ENCODE data around the gene CPEB2.
"Not testable (repeated sequence)": the region's sequence is repeated elsewhere in the genome, so short reads cannot be mapped to it uniquely, and the experiment has no call there.

The CPEB2 gene

DNA sequence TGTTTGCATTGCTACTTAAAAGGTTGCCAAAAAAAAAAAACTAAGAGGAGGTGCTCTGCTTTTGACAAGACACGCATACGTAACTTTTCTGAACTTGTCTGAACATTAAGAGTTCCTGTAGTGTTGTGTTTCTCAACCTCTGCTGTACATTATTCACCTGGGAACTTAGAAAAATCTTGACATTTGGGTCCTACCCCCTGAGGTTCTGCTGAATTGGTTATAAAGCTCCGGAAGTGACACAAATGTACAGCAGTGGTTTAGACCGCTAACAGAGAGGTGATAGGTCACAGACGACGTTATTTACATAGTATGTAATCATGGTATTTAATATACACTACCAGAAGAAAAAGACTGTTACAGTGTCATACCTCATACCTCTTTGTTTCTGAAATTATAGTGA, 61.1 kb downstream of the CPEB2 start:
- DNase-seq = no peak

DNA sequence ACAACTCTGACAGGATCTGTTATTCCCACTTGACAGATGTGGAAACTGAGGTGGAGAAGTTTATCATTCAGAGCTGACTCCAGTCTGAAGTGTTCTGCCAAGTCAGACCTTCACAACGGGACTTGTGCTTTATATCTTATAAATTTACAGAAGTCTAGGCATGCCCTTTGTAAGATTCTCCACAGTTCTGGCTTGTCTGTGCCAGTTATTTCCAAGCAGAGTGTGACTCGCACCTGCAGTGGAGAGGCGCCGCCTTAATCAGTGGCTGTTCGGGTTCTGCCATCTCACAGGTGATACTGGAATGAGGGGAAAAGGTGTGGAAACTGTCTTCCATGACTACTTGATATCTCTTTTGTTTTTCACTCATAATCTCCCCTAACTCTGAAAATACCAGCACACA, 63.2 kb downstream of the CPEB2 start:
- no peak for DNase-seq

DNA sequence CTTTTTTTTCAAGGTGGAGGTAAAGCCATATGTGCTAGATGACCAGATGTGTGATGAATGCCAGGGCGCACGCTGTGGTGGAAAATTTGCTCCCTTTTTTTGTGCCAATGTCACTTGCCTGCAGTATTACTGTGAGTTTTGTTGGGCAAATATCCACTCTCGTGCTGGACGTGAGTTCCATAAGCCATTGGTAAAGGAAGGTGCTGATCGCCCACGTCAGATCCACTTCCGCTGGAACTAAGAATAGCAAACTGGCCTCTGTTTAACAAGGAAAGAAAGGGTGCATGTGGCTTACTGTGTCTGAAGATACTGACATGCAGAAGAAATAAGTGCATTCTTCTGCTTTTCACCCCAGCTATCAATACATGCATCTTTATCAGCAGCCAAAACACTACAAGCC, 63.9 kb downstream of the CPEB2 start:
- no peak for DNase-seq

GRCh38 chr4:15068298-15068697, 66.0 kb downstream of the CPEB2 start:
- DNase-seq = no peak

DNA sequence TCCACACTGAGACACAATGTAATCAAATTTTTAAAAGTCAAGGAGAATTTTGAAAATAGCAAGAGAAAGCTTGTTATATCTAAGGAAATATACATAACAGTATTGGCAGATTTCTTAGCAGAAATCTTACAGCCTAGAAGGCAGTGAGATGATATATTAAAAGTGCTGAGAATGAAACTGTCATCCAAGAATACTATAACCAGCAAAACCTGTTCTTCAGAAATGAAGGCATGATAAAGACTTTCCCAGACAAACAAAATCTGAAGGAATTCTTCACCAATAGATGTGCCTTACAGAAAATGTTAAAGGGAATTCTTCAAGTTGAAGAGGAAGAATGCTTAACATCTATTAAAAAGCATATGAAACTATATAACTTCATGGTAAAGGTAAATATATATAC, 73.6 kb downstream of the CPEB2 start:
- no peak for DNase-seq

DNA sequence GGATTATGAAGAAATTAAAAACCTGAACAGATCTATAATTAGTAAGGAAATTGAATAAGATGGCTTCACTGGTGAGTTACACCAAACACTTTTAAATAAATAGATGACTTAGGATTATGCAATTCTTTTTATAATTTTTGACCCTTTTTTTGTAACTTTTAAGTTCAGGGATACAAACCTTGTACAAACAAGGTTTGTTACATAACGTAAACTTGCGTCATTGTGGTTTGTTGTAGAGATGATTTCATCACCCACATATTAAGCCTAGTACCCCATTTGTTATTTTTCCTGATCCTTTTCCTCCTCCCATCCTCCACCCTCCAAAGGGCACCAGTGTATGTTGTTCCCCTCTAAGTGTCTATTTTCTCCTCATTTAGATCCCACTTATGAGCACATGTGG, 75.7 kb downstream of the CPEB2 start:
- no peak for DNase-seq

DNA sequence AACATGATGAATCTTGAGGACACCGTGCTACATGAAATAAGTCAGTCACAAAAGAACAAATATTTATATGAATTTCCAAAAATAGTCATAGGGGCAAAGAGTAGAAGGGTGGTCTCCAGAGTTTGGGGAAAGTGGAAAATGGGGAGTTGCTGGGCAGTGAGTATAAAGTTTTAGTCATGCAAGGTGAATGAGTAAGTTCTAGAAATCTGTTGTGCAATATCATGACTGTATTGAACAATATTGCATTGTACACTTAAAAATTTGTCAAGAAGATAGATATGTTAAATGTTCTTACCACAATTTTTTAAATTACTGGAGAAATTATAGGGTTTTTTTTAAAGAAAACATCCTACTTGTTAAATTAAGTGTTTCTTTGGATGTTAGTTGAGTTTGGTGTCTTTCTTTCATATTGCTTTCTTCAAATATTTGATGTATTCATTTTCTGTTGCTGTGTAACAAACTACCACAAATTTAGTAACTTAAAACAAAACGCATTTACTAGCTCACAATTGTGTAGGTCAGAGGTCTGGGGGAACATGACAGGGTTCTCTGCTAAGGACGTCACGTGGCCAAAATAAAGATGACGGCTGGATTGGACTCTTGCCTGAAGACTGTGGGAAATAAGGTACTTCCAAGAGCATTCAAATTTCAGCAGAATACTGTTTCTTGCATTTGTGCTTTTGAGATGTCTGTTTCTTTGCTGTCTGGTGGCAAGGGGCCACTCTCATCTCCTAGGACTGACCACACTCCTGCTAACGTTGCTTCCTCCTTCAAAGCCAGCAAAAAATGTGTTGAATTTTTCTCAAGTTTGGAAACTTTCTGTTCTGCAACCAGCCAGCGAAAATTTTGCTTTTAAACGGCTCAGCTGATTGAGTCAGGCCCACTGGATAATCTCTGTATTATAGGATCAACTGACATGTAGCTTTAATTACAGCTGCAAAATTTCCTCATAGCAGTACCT, 76.7 kb downstream of the CPEB2 start:
- DNase-seq = no peak

DNA sequence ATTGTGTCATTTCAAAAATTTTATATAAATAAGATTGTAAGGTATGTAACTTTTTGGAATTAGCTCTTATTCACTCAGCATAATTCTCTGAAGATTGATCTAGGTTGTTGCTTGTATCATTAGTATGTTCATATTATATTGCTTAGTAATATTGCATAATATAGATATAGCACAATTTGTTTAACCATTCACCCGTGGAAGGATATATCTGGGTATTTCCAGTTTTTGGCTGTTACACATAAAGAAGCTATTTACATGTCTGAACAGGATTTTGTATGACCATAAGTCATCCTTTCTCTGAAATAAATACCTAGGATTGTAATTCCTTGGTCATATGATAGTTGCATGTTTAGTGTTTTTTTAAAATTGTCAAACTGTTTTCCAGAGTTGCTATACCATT, 82.5 kb downstream of the CPEB2 start:
- no peak for DNase-seq

GRCh38 chr4:15085762-15086161, 83.5 kb downstream of the CPEB2 start:
- DNase-seq = not testable (repeated sequence)

- DNase-seq = not testable (repeated sequence)
Observed at GRCh38 chr4:15086259-15086658, 84.0 kb downstream of the CPEB2 start.

GRCh38 chr4:15088394-15089035, 86.2 kb downstream of the CPEB2 start:
- no peak for DNase-seq

DNA sequence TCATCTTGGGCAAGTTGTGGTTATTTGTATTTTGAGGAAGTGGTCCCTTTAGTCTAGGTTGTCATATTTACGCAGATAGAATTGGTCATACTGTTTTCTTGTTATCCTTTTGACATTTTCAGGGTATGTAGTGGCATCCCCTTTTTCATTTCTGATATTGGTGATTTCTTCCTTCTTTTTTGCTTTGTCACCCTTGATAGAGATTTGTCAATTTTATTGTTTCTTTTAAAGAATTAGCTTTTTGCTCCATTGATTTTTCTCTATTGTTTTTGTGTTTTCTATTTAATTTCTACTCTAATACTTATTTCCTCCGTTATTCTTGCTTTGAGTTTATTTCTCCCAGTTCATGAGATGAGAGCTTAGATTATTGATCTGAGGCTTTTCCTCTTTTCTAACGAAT, 87.7 kb downstream of the CPEB2 start:
- DNase-seq = no peak

GRCh38 chr4:15100380-15100779, 98.1 kb downstream of the CPEB2 start:
- no peak for DNase-seq

DNA sequence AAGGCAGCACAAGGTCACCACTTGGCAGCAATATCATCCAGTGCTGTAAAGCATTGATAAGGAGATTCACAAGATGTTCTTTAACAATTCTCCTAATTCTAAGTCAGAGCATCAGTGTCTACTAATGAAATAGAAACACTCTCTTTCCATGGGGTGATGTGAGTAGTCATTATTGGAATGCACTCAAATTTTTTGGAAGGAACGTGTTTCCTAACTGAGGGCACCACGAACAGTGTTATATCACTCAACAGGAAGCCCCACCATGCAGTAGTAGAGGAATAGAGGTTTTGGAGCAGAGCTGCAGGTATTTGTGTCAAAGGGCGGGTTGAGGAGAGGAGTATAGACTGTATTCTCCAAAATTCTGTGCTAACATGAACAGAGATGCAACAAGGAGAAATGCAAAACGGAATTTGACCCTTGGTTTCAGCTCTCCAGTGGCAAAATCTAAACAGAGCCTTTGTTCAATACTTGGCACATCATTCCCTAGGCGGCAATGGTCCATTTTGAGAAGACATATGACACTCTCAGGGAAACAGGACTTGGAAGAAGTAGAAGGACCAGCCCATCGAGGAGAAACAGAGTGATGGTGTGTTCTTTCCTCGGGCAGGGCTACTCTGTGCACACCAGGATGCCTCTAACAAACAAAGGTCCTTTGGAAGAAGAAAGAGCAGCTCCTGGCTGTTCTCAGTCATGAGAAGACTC, 98.9 kb downstream of the CPEB2 start:
- no peak for DNase-seq

DNA sequence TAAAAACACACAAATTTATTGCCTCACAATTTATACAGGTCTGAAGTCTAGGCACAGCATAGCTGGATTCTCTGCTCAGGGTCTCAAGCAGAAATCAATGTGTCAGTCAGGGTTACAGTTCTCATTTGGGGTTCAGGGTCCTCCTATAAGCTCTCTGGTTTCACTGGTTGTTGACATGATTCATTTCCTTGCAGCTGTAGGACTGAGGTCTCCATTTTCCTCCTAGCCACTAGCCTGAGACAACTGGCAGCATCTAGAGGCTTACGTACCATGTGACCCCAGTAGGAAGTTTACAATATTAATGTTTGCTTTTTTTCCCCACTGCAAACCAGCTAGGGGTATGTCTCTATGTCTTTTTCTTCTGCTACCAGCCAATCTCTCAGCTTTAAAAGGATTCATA, 102.5 kb downstream of the CPEB2 start:
- no peak for DNase-seq

DNA sequence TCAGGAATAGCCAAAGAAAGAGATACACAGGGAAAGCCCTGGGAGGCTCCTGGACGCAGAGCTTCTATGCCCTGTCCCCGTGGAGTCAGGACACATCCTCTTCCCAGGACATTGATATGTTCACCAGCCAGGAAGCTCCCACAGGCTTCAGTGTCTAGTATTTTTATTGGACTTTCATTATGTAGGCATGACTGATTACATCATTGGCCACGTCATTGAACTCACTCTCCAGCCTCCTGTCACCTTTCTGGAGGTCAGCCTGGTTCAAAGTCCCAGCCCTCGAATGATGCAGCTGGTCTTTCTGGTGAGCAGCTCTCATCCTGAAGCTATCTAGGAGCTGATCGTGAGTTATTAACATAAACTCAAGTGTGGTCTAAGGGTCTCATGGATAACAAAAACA, 104.1 kb downstream of the CPEB2 start:
- no peak for DNase-seq

DNA sequence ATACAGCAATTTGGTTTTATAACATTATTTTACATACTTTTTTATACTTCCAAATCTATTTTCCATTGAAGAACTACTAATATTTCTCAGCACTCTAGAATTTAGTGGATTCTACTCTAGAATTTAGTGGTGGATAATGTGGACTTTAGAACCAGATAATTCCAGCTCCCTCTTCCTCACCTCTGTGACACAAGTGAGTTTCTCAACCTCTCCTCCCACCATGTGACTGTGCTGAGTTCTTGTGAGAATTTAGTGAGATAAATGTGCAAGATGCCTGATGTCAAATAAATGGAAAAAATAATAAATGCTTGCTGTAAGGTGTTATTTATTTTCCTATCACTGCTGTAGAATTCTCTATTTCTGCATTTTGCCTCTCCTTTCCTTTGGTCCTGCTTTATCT, 107.3 kb downstream of the CPEB2 start:
- no peak for DNase-seq

DNA sequence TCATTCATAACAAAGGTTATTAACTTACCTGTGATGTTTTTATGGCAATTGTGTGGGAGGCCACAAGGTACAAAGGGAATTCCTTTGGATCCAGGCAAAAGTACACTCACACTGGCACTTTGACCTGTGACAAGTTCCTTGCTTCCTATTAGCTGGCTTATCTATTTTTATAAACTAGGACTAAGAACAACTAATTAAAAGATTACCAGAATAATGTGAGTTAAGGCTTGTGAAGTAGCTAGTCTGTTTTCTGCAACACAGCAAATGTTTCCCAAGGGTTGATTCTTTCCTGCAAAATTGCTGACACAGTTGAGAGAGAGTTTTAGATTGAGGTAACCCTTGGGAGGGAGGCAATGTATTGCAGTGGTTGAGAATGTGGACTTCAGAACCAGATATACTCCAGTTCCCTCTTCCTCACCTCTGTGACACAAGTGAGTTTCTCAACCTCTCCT, 107.9 kb downstream of the CPEB2 start:
- no peak for DNase-seq

- no peak for DNase-seq
Observed at GRCh38 chr4:15116509-15117079, 114.3 kb downstream of the CPEB2 start.

GRCh38 chr4:15117270-15117946, 115.1 kb downstream of the CPEB2 start:
- no peak for DNase-seq

GRCh38 chr4:15118292-15118691, 116.0 kb downstream of the CPEB2 start:
- no peak for DNase-seq

Measured in CD4-positive, alpha-beta T cell treated with Interleukin-15 for 1 hour (primary cell).